ENCODE data around the gene CELF4.
A peak's percentile ranks its signal among the peaks of the same experiment; 100 is the strongest.

The CELF4 gene

DNA sequence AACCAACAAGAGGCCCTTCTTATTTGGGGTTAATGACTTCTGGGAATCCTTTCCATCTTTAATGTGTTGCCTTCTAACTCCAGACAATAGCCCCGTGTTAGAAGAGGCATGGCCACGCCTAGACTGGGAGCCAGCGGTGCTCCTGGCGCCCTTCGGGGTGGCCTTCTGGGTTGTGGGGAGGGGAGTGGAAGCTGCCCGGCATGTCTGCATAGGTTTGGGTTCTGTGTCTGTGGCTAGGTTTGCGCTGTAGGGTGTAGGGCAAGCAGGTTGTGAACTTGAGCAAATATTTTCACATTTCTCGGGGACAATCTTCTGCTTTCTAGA lies 40.4 kb downstream of the CELF4 start:
- Histone ChIP-seq H3K36me3 (ENCODE audit: low read depth) (no peaks in the 10 kb centered on the region), H3K27ac (ENCODE audit: poor library complexity, severe bottlenecking) (no peak overlapping the region), H3K9me3 (ENCODE audit: severe bottlenecking) (no peaks in the 10 kb centered on the region), H3K27me3 (ENCODE audit: insufficient read depth, poor library complexity, severe bottlenecking) (peaks cover 54% of the 10 kb centered on the region), H3K4me1 (ENCODE audit: insufficient read depth, poor library complexity, severe bottlenecking) (no peaks in the 10 kb centered on the region), H3K4me3 (ENCODE audit: severe bottlenecking) (no peak overlapping the region)
- ATAC-seq (ENCODE audit: low read depth) (no peak), DNase-seq (ENCODE audit: low spot score) (no peak)
- TF ChIP-seq, protein P1, sequence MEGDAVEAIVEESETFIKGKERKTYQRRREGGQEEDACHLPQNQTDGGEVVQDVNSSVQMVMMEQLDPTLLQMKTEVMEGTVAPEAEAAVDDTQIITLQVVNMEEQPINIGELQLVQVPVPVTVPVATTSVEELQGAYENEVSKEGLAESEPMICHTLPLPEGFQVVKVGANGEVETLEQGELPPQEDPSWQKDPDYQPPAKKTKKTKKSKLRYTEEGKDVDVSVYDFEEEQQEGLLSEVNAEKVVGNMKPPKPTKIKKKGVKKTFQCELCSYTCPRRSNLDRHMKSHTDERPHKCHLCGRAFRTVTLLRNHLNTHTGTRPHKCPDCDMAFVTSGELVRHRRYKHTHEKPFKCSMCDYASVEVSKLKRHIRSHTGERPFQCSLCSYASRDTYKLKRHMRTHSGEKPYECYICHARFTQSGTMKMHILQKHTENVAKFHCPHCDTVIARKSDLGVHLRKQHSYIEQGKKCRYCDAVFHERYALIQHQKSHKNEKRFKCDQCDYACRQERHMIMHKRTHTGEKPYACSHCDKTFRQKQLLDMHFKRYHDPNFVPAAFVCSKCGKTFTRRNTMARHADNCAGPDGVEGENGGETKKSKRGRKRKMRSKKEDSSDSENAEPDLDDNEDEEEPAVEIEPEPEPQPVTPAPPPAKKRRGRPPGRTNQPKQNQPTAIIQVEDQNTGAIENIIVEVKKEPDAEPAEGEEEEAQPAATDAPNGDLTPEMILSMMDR (IDR thresholded peaks at IDR 0.05; ENCODE audit: poor library complexity, severe bottlenecking) = no peak

- H3K27ac ChIP-seq (ENCODE audit: poor library complexity, severe bottlenecking) = no peak overlapping the region
- TF ChIP-seq, protein P1 (IDR thresholded peaks at IDR 0.05; ENCODE audit: poor library complexity, severe bottlenecking) = no peak
- H3K4me3 ChIP-seq (ENCODE audit: severe bottlenecking) = no peak overlapping the region
- no peaks in the 10 kb centered on the region for H3K36me3 ChIP-seq (ENCODE audit: low read depth)
- no peaks in the 10 kb centered on the region for H3K4me1 ChIP-seq (ENCODE audit: insufficient read depth, poor library complexity, severe bottlenecking)
- H3K9me3 ChIP-seq (ENCODE audit: severe bottlenecking) = no peaks in the 10 kb centered on the region
- DNase-seq (ENCODE audit: low spot score) (no peak), ATAC-seq (ENCODE audit: low read depth) (peak; percentile 42; the same call in 1 of the 3 replicates)
- H3K27me3 ChIP-seq (ENCODE audit: insufficient read depth, poor library complexity, severe bottlenecking) = peaks cover 54% of the 10 kb centered on the region
These were observed 40.9 kb downstream of the CELF4 start for GRCh38 chr18:37524498-37525261.

GRCh38 chr18:37524139-37524497 lies 41.5 kb downstream of the CELF4 start:
- no peak for ATAC-seq (ENCODE audit: low read depth)

DNA sequence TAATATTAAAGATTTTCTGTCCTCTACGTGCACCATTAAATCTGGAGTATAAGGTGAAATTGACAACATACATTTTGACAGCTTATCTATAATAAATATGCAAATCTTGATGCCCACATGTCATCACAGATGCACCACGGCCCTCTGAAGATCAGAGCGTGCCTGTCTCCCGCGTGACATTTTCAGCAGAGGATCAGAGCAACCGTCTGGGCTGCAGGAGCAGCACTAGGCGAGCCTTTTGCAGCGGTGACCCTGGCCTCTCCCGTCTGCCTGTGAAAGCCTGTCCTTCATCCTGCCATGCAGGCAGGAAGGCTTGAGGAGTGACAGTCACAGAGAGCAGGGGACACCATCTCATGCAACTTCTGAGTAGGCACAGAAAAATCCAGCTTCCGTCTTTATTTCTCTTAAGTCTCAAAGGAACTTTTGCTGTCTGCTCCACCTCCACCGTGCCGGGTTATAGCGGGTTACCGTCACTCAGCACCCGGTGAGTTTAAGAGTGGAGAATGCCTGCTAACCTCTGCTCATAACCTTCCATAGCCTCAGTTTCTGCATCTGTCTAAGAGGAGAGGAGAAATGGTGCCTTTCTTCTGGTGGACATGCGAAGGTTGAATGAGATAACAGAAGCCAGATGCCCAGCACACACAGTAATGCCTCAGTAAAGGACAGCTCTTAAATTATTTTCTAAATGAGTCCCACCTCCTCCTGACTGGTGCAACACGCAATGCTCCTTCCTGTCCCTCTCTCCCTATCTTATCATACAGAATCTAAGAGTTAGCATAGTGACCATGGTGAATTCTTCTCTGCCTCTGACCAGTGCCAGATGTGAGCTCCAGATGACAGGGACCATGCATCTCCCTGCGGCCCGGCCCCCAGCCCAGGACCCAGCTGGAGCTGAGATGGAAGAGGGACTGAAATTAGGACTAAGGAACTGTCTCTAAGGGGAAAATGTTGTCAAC lies 43.8 kb downstream of the CELF4 start:
- H3K27me3 ChIP-seq (ENCODE audit: insufficient read depth, poor library complexity, severe bottlenecking) = peaks cover 45% of the 10 kb centered on the region

More at GRCh38 chr18:37524139-37524497, 41.5 kb downstream of the CELF4 start:
- DNase-seq (ENCODE audit: low spot score) = no peak
- Histone ChIP-seq H3K4me3 (ENCODE audit: severe bottlenecking) (no peak overlapping the region), H3K27me3 (ENCODE audit: insufficient read depth, poor library complexity, severe bottlenecking) (peaks cover 54% of the 10 kb centered on the region), H3K9me3 (ENCODE audit: severe bottlenecking) (no peaks in the 10 kb centered on the region), H3K36me3 (ENCODE audit: low read depth) (no peaks in the 10 kb centered on the region), H3K4me1 (ENCODE audit: insufficient read depth, poor library complexity, severe bottlenecking) (no peaks in the 10 kb centered on the region), H3K27ac (ENCODE audit: poor library complexity, severe bottlenecking) (no peak overlapping the region)
- TF ChIP-seq, protein P1 (IDR thresholded peaks at IDR 0.05; ENCODE audit: poor library complexity, severe bottlenecking) = no peak

More for the DNA sequence above, 43.8 kb downstream of the CELF4 start:
- Histone ChIP-seq H3K27ac (ENCODE audit: poor library complexity, severe bottlenecking) (no peak overlapping the region), H3K36me3 (ENCODE audit: low read depth) (no peaks in the 10 kb centered on the region), H3K4me3 (ENCODE audit: severe bottlenecking) (no peak overlapping the region), H3K9me3 (ENCODE audit: severe bottlenecking) (no peaks in the 10 kb centered on the region), H3K4me1 (ENCODE audit: insufficient read depth, poor library complexity, severe bottlenecking) (no peaks in the 10 kb centered on the region)
- TF ChIP-seq, protein P1 (IDR thresholded peaks at IDR 0.05; ENCODE audit: poor library complexity, severe bottlenecking) = no peak
- no peak for DNase-seq (ENCODE audit: low spot score)
- no peak for ATAC-seq (ENCODE audit: low read depth)

Data from RWPE2 (cell line).